Tibial nerve (tissue), 3 donors: ENCODE results near the gene PSMG2.

Experiments
- POLR2A ChIP-seq, 2 donors: fragments of 450-650 bp; IDR thresholded peaks; one replicate each; pipeline ENCODE4 v1.6.1; 2017; ENCODE audit warnings: antibody characterized with exemption in 2 of 2, mild to moderate bottlenecking in 2 of 2, moderate library complexity in 2 of 2
- TF ChIP-seq, protein P1 (sequence below), 5 experiments: fragments of 200-600 bp in 3 of 5; fragments of 450-650 bp in 2 of 5; sonication (generic) in 3 of 5; IDR thresholded peaks; one replicate each; pipeline ENCODE4 v1.5.1; 2016 to 2019; ENCODE audit warnings: antibody characterized with exemption in 5 of 5, mild to moderate bottlenecking in 3 of 5, moderate library complexity in 2 of 5

DNA sequence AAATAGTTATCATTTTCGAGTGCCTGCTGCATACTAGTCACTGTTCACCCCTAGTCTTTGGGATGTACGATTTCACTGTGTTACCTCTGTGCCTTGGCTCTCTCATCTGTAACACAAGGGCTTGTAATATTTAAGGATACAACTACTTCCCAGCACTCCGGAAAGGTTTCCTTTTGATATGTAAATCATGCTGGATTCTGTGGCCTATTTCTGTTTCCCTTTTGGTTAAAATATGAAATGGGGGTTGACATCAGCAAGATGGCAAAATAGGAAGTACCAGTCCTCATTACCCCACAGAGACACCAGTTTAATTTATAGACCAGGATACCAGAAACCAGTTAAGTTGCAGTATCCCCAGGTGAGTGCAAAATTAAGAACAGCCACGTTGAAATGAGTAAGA lies 23.5 kb downstream of the PSMG2 start:
- TF ChIP-seq, protein P1, sequence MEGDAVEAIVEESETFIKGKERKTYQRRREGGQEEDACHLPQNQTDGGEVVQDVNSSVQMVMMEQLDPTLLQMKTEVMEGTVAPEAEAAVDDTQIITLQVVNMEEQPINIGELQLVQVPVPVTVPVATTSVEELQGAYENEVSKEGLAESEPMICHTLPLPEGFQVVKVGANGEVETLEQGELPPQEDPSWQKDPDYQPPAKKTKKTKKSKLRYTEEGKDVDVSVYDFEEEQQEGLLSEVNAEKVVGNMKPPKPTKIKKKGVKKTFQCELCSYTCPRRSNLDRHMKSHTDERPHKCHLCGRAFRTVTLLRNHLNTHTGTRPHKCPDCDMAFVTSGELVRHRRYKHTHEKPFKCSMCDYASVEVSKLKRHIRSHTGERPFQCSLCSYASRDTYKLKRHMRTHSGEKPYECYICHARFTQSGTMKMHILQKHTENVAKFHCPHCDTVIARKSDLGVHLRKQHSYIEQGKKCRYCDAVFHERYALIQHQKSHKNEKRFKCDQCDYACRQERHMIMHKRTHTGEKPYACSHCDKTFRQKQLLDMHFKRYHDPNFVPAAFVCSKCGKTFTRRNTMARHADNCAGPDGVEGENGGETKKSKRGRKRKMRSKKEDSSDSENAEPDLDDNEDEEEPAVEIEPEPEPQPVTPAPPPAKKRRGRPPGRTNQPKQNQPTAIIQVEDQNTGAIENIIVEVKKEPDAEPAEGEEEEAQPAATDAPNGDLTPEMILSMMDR (IDR thresholded peaks at IDR 0.05): no peak
- no peak for TF ChIP-seq POLR2A (IDR thresholded peaks at IDR 0.05)
